ENCODE data around the gene ORAI1.

DNA sequence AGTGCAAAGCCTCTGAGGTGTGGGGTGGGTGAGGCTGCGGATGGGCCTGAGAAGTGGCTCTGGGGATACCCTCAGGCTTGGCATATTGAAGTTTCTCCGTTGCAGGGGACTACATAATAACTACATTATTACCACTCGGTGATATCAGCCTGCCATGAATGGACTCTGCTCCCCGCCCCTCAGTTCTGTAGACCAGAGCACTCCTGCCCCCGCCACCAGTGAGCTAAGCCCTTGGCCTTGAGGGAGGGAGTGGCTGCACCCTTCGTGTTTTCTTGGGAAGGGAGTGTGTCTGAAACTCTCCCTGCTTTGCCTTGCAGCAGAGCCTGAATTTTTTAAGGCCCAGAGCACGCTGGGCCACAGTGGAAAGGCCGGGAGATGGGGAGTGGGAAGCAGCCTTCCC lies 1.7 kb downstream of the ORAI1 start:
- no peak for TF ChIP-seq CTCF (IDR thresholded peaks at IDR 0.05; ENCODE audit: extremely low read depth in 1 of 2, insufficient read depth in 1 of 2, low read depth in 1 of 2, low read length in 2 of 2)
- TF ChIP-seq EZH2 (IDR thresholded peaks at IDR 0.05; ENCODE audit: borderline replicate concordance, low read depth, low read length, severe bottlenecking) = no peak
- no peak for TF ChIP-seq POLR2A (IDR thresholded peaks at IDR 0.05; ENCODE audit: low read depth, low read length)
- no peak for TF ChIP-seq POLR2AphosphoS5 (IDR thresholded peaks at IDR 0.05; ENCODE audit: insufficient read depth, low read depth, low read length)
- no peak for TF ChIP-seq FOS (IDR thresholded peaks at IDR 0.05; ENCODE audit: borderline replicate concordance, insufficient read depth, low read length)
- TF ChIP-seq MAX (IDR thresholded peaks at IDR 0.05; ENCODE audit: insufficient read depth, insufficient read length) = no peak
- TF ChIP-seq JUN (IDR thresholded peaks at IDR 0.05; ENCODE audit: borderline replicate concordance, insufficient read depth, insufficient read length, low read depth) = no peak
- TF ChIP-seq MYC (IDR thresholded peaks at IDR 0.05; ENCODE audit: low read depth, low read length) = no peak
- TF ChIP-seq GATA2 (IDR thresholded peaks at IDR 0.05; ENCODE audit: insufficient read depth, insufficient read length, low read depth, low read length) = no peak
